SH-SY5Y (cell line): ENCODE data around the gene RBM15.

Experiments used
- GATA2 ChIP-seq: IDR thresholded peaks from 2 replicates; pipeline ENCODE4 v1.6.1; 2011; ENCODE audit warnings: mild to moderate bottlenecking, low read depth, low read length
- GATA3 ChIP-seq: IDR thresholded peaks from 2 replicates; pipeline ENCODE4 v1.6.1; 2011; ENCODE audit warnings: low read depth, mild to moderate bottlenecking, low read length, moderate library complexity

DNA sequence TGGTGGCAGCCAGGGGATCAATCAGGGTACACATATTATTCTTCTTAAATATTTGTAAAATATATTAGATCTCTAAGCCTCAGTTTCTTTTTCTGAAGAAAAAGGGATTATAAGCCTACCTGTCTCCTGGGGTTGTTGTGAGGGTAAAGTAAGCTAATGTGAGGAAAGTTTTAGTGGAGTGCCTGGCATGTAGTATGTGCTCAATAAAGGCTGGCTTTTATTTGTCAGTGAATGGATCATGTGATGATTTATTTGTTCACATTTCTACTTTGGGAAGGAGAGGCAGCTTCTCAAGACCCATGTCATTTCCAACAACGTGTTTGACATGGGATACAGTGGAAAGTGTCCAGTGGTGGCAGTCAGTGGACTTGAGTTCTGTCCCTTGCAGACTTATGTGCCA, 12.4 kb upstream of the RBM15 start:
- TF ChIP-seq GATA2: no peak
- no peak for TF ChIP-seq GATA3
